HEK293 (cell line): ENCODE measurements around the gene ELOVL7.

ENCODE experiments used
- CTCF ChIA-PET: fragments of 350-600 bp; formaldehyde crosslinking; extraction: SDS; loops from one replicate; lab custom pipeline; 2021; ENCODE audit warnings: antibody characterized with exemption; lab: Yijun Ruan, JAX
- POLR2A ChIA-PET: fragments of 300-600 bp; formaldehyde crosslinking; extraction: SDS; loops from one replicate; lab custom pipeline; 2020; ENCODE audit warnings: antibody characterized with exemption, inconsistent platforms; lab: Yijun Ruan, JAX
- H3K27ac ChIP-seq: fragments of 200-500 bp; sonication (Bioruptor generic); 2 replicates; pipeline ENCODE4 v1.5.1; 2014; ENCODE audit warnings: low read depth, low read length, control low read depth, inconsistent platforms; ENCODE audit errors: extremely low read depth
- H3K36me3 ChIP-seq, 2 experiments: fragments of 200-500 bp in 1 of 2; sonication (Bioruptor generic) in 1 of 2; 1 replicate in 1 of 2; 2 replicates in 1 of 2; pipeline ENCODE4 v1.5.1; 2014 to 2017; ENCODE audit warnings: inconsistent platforms in 2 of 2, low read length in 2 of 2; ENCODE audit not compliant: control insufficient read depth in 2 of 2, insufficient read depth in 1 of 2
- H3K4me1 ChIP-seq: fragments of 200-500 bp; sonication (Bioruptor generic); 2 replicates; pipeline ENCODE4 v1.5.1; 2014; ENCODE audit warnings: mild to moderate bottlenecking, low read length, inconsistent platforms; ENCODE audit not compliant: control insufficient read depth, insufficient read depth
- H3K4me3 ChIP-seq: 2 replicates; pipeline ENCODE4 v1.5.1; 2011; ENCODE audit warnings: low read depth, mild to moderate bottlenecking, control low read depth, low read length, moderate library complexity
- H3K9me3 ChIP-seq: fragments of 200-500 bp; sonication (Bioruptor generic); 2 replicates; pipeline ENCODE4 v1.5.1; 2014; ENCODE audit warnings: low read depth, low read length, inconsistent platforms; ENCODE audit not compliant: control insufficient read depth, insufficient read depth
- FEZF1 ChIP-seq: fragments of 450-650 bp; formaldehyde crosslinking; IDR thresholded peaks from 2 replicates; pipeline ENCODE4 v1.5.1; 2016; ENCODE audit warnings: missing biosample characterization, missing genetic modification characterization
- MYNN ChIP-seq: fragments of 450-650 bp; formaldehyde crosslinking; IDR thresholded peaks from 2 replicates; pipeline ENCODE4 v1.5.1; 2016; ENCODE audit warnings: missing biosample characterization, missing genetic modification characterization, borderline replicate concordance
- SETDB1 ChIP-seq: IDR thresholded peaks from one replicate; pipeline ENCODE4 v1.6.1; 2017; ENCODE audit warnings: mild to moderate bottlenecking, low read length, moderate library complexity, mixed read lengths; ENCODE audit not compliant: insufficient read length
- TCF7L2 ChIP-seq: IDR thresholded peaks from 2 replicates; pipeline ENCODE4 v1.6.1; 2011; ENCODE audit warnings: low read depth, mild to moderate bottlenecking, inconsistent platforms, low read length, moderate library complexity, borderline replicate concordance
- ZBTB21 ChIP-seq: fragments of 450-650 bp; formaldehyde crosslinking; IDR thresholded peaks from 2 replicates; pipeline ENCODE4 v1.5.1; 2017; ENCODE audit warnings: missing biosample characterization, missing genetic modification characterization
- ZBTB8A ChIP-seq: fragments of 450-650 bp; formaldehyde crosslinking; IDR thresholded peaks from 2 replicates; pipeline ENCODE4 v1.5.1; 2016; ENCODE audit warnings: missing biosample characterization, missing genetic modification characterization
- ZNF292 ChIP-seq: fragments of 450-650 bp; formaldehyde crosslinking; IDR thresholded peaks from 2 replicates; pipeline ENCODE4 v1.5.1; 2016; ENCODE audit warnings: low read depth, missing biosample characterization, missing genetic modification characterization, borderline replicate concordance
- ZNF391 ChIP-seq: fragments of 450-650 bp; formaldehyde crosslinking; IDR thresholded peaks from 2 replicates; pipeline ENCODE4 v1.5.1; 2016; ENCODE audit warnings: low read depth, missing biosample characterization, missing genetic modification characterization, borderline replicate concordance
- ZNF560 ChIP-seq: fragments of 450-650 bp; formaldehyde crosslinking; IDR thresholded peaks from 2 replicates; pipeline ENCODE4 v1.5.1; 2017; ENCODE audit warnings: missing biosample characterization, missing genetic modification characterization, borderline replicate concordance
- ZNF670 ChIP-seq: fragments of 450-650 bp; formaldehyde crosslinking; IDR thresholded peaks from 2 replicates; pipeline ENCODE4 v1.5.1; 2016; ENCODE audit warnings: missing biosample characterization, missing genetic modification characterization, low read depth
- ZNF776 ChIP-seq: fragments of 450-650 bp; formaldehyde crosslinking; IDR thresholded peaks from 2 replicates; pipeline ENCODE4 v1.5.0; 2017; ENCODE audit warnings: missing biosample characterization, missing genetic modification characterization, borderline replicate concordance
- ZNF792 ChIP-seq: fragments of 450-650 bp; formaldehyde crosslinking; IDR thresholded peaks from 2 replicates; pipeline ENCODE4 v1.5.1; 2016; ENCODE audit warnings: missing biosample characterization, missing genetic modification characterization
- TF ChIP-seq, protein P1 (sequence below): IDR thresholded peaks from 2 replicates; pipeline ENCODE4 v1.6.1; 2011; ENCODE audit warnings: mild to moderate bottlenecking, low read depth, low read length, borderline replicate concordance
- TF ChIP-seq, protein P2 (sequence below): sonication (generic); formaldehyde crosslinking; IDR thresholded peaks from 2 replicates; pipeline ENCODE4 v1.8.1; 2022; ENCODE audit warnings: mild to moderate bottlenecking, moderate library complexity, missing genetic modification reagents
- TF ChIP-seq, protein P3 (sequence below): fragments of 450-650 bp; formaldehyde crosslinking; IDR thresholded peaks from 2 replicates; pipeline ENCODE4 v1.5.1; 2017; ENCODE audit warnings: missing biosample characterization, missing genetic modification characterization
- TF ChIP-seq, protein P4 (sequence below): fragments of 450-650 bp; formaldehyde crosslinking; IDR thresholded peaks from 2 replicates; pipeline ENCODE4 v1.5.1; 2017; ENCODE audit warnings: missing biosample characterization, missing genetic modification characterization
- TF ChIP-seq, protein P5 (sequence below): fragments of 450-650 bp; formaldehyde crosslinking; IDR thresholded peaks from 2 replicates; pipeline ENCODE4 v1.5.1; 2016; ENCODE audit warnings: missing biosample characterization, missing genetic modification characterization
- TF ChIP-seq, protein P6 (sequence below): fragments of 450-650 bp; formaldehyde crosslinking; IDR thresholded peaks from 2 replicates; pipeline ENCODE4 v1.5.1; 2016; ENCODE audit warnings: missing biosample characterization, missing genetic modification characterization

ELOVL7 gene

DNA sequence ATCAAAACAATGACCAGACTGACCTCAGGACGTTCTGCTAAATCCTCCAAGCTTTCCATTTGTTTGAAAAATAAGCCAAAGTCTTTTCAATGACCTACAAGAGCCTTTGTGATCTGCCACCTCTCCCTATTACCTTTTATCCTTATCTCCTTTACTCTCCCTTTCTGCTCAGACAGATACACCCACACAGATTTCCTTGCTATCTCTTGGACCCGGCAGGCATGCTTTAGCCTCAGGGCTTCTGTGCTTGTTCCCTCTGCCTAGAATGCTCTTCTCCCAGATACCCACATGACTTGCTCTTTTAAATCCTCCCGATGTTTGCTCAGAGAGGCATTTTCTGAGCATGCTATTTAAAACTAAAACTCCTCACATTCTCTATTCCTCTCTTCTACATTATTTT is 8.9 kb upstream of the ELOVL7 start:
- no peaks in the 10 kb centered on the region for H3K36me3 ChIP-seq
- CTCF ChIA-PET: no interaction called here
- H3K27ac ChIP-seq: no peak overlapping the region
- TF ChIP-seq, protein P1, sequence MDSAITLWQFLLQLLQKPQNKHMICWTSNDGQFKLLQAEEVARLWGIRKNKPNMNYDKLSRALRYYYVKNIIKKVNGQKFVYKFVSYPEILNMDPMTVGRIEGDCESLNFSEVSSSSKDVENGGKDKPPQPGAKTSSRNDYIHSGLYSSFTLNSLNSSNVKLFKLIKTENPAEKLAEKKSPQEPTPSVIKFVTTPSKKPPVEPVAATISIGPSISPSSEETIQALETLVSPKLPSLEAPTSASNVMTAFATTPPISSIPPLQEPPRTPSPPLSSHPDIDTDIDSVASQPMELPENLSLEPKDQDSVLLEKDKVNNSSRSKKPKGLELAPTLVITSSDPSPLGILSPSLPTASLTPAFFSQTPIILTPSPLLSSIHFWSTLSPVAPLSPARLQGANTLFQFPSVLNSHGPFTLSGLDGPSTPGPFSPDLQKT: no peak
- 0 out of 2 replicates have a peak, but pooled peaks have one; percentile 8 for TF ChIP-seq FEZF1 (tag by site-specific recombination)
- TF ChIP-seq, protein P2, sequence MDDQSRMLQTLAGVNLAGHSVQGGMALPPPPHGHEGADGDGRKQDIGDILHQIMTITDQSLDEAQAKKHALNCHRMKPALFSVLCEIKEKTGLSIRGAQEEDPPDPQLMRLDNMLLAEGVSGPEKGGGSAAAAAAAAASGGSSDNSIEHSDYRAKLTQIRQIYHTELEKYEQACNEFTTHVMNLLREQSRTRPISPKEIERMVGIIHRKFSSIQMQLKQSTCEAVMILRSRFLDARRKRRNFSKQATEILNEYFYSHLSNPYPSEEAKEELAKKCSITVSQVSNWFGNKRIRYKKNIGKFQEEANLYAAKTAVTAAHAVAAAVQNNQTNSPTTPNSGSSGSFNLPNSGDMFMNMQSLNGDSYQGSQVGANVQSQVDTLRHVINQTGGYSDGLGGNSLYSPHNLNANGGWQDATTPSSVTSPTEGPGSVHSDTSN: no peak
- TF ChIP-seq, all 188 proteins: peak for 1
- POLR2A ChIA-PET: interaction anchor here (1.7 to 1.9 kb wide), 2 partner anchors 9 to 153 kb away, joined by 6 to 7 read pairs; partner anchors contain the start of genes DEPDC1B and ELOVL7
- Histone ChIP-seq H3K4me1 (peaks cover 11% of the 10 kb centered on the region), H3K9me3 (no peaks in the 10 kb centered on the region), H3K4me3 (no peak overlapping the region)

DNA sequence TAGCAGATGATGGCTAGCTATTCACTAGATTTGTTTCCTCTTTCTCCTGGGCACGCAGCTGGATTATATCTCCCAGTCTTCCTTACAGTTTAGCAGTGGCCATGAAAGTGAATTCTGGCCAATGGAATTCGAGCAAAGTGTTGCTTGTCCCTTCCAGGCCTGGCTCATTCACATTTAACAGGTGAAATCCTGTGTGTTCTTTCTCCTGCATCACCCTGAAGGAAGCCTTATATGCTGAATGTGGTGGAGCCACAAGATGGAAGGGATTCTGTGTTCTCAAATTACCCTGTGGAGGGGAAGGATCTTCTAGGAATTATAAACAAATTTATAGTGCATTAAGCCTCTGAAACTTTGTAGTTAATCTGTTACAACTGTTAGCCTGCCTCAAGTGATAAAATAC is 8.2 kb upstream of the ELOVL7 start:
- Histone ChIP-seq H3K4me1 (peaks cover 11% of the 10 kb centered on the region), H3K9me3 (no peaks in the 10 kb centered on the region), H3K4me3 (no peak overlapping the region), H3K27ac (no peak overlapping the region), H3K36me3 (no peaks in the 10 kb centered on the region)
- ChIA-PET CTCF (interaction anchor here (1.2 kb wide), 1 partner anchor 1042 kb away, joined by 3 read pairs; no protein-coding TSS in a partner anchor), POLR2A (interaction anchor here (1.7 to 1.9 kb wide), 2 partner anchors 9 to 152 kb away, joined by 6 to 7 read pairs; partner anchors contain the start of genes DEPDC1B and ELOVL7)
- TF ChIP-seq, protein P3, sequence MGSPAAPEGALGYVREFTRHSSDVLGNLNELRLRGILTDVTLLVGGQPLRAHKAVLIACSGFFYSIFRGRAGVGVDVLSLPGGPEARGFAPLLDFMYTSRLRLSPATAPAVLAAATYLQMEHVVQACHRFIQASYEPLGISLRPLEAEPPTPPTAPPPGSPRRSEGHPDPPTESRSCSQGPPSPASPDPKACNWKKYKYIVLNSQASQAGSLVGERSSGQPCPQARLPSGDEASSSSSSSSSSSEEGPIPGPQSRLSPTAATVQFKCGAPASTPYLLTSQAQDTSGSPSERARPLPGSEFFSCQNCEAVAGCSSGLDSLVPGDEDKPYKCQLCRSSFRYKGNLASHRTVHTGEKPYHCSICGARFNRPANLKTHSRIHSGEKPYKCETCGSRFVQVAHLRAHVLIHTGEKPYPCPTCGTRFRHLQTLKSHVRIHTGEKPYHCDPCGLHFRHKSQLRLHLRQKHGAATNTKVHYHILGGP: peak; percentile 54
- TF ChIP-seq, protein P4, sequence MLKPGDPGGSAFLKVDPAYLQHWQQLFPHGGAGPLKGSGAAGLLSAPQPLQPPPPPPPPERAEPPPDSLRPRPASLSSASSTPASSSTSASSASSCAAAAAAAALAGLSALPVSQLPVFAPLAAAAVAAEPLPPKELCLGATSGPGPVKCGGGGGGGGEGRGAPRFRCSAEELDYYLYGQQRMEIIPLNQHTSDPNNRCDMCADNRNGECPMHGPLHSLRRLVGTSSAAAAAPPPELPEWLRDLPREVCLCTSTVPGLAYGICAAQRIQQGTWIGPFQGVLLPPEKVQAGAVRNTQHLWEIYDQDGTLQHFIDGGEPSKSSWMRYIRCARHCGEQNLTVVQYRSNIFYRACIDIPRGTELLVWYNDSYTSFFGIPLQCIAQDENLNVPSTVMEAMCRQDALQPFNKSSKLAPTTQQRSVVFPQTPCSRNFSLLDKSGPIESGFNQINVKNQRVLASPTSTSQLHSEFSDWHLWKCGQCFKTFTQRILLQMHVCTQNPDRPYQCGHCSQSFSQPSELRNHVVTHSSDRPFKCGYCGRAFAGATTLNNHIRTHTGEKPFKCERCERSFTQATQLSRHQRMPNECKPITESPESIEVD (tag by site-specific recombination): no peak
- no peak for TF ChIP-seq ZNF670 (tag by site-specific recombination)
- no peak for TF ChIP-seq ZBTB8A
- TF ChIP-seq ZNF776: no peak
- no peak for TF ChIP-seq ZNF792 (tag by site-specific recombination)
- no peak for TF ChIP-seq MYNN (tag by site-specific recombination)
- TF ChIP-seq, protein P5, sequence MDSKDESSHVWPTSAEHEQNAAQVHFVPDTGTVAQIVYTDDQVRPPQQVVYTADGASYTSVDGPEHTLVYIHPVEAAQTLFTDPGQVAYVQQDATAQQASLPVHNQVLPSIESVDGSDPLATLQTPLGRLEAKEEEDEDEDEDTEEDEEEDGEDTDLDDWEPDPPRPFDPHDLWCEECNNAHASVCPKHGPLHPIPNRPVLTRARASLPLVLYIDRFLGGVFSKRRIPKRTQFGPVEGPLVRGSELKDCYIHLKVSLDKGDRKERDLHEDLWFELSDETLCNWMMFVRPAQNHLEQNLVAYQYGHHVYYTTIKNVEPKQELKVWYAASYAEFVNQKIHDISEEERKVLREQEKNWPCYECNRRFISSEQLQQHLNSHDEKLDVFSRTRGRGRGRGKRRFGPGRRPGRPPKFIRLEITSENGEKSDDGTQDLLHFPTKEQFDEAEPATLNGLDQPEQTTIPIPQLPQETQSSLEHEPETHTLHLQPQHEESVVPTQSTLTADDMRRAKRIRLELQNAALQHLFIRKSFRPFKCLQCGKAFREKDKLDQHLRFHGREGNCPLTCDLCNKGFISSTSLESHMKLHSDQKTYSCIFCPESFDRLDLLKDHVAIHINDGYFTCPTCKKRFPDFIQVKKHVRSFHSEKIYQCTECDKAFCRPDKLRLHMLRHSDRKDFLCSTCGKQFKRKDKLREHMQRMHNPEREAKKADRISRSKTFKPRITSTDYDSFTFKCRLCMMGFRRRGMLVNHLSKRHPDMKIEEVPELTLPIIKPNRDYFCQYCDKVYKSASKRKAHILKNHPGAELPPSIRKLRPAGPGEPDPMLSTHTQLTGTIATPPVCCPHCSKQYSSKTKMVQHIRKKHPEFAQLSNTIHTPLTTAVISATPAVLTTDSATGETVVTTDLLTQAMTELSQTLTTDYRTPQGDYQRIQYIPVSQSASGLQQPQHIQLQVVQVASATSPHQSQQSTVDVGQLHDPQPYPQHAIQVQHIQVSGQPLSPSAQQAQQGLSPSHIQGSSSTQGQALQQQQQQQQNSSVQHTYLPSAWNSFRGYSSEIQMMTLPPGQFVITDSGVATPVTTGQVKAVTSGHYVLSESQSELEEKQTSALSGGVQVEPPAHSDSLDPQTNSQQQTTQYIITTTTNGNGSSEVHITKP (tag by site-specific recombination): peak; percentile 43; the same call in 1 of the 2 replicates

DNA sequence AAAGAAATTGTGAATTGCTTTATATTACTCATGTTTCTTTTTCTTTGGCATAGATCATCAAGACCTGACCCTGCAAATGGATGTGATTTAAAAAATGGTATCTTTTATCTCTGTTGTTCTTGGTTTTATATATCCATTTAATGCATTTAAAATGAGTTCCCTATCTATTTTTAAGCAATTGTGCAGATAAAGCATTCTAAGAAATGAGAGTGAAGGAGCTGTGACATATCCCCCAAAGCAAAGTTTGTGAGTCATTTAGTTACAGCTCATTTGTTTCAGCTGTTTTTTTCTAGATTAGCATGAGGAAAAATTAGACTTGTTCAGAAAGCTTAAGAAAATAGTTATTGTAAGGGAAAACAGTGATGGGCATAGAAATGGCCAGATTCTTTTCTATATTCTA is 7.6 kb upstream of the ELOVL7 start:
- H3K27ac ChIP-seq: no peak overlapping the region
- POLR2A ChIA-PET: interaction anchor here (1.7 to 1.9 kb wide), 2 partner anchors 8 to 152 kb away, joined by 6 to 7 read pairs; partner anchors contain the start of genes DEPDC1B and ELOVL7
- TF ChIP-seq ZNF391 (tag by site-specific recombination) (no peak), SETDB1 (no peak), TCF7L2 (peak; percentile 36; the same call in 1 of the 2 replicates), ZNF292 (tag by site-specific recombination) (no peak), ZBTB21 (tag by site-specific recombination) (no peak), ZNF560 (tag by site-specific recombination) (no peak)
- TF ChIP-seq, protein P6, sequence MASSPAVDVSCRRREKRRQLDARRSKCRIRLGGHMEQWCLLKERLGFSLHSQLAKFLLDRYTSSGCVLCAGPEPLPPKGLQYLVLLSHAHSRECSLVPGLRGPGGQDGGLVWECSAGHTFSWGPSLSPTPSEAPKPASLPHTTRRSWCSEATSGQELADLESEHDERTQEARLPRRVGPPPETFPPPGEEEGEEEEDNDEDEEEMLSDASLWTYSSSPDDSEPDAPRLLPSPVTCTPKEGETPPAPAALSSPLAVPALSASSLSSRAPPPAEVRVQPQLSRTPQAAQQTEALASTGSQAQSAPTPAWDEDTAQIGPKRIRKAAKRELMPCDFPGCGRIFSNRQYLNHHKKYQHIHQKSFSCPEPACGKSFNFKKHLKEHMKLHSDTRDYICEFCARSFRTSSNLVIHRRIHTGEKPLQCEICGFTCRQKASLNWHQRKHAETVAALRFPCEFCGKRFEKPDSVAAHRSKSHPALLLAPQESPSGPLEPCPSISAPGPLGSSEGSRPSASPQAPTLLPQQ (tag by site-specific recombination): no peak
- TF ChIP-seq, all 188 proteins: peak for 1
- H3K9me3 ChIP-seq: no peaks in the 10 kb centered on the region
- no peaks in the 10 kb centered on the region for H3K36me3 ChIP-seq
- CTCF ChIA-PET: interaction anchor here (1.2 kb wide), 1 partner anchor 1041 kb away, joined by 3 read pairs; no protein-coding TSS in a partner anchor
- H3K4me3 ChIP-seq: no peak overlapping the region
- H3K4me1 ChIP-seq: peaks cover 11% of the 10 kb centered on the region
